Aorta (tissue), 5 donors: ENCODE measurements around the gene VPS52. TPM values are rescaled to one million over a fixed set of nuclear protein-coding genes. Genes with fewer than 3 reads are reported as not detected.
"Not testable (repeated sequence)": the region's sequence is repeated elsewhere in the genome, so short reads cannot be mapped to it uniquely, and the experiment has no call there.

Experiments used
- ATAC-seq: fragments of 200-7000 bp; cut with Tn5 transposase; one replicate; pipeline ENCODE4 v1.9.1; 2022; ENCODE audit warnings: moderate library complexity; ENCODE audit not compliant: low FRiP score
- DNase-seq, 2 donors: peaks; one replicate each; pipeline ENCODE4 v3.0.0-alpha.2; 2020
- H3K27ac ChIP-seq, 2 donors: one replicate each; pipeline ENCODE4 v1.5.1; 2013; ENCODE audit warnings: low read length in 2 of 2, mild to moderate bottlenecking in 2 of 2, moderate library complexity in 2 of 2, control low read depth in 1 of 2, inconsistent platforms in 1 of 2, low read depth in 1 of 2
- H3K27me3 ChIP-seq, 2 donors: one replicate each; pipeline ENCODE4 v1.6.1; 2013; ENCODE audit warnings: control low read depth in 1 of 2, low read length in 1 of 2, mild to moderate bottlenecking in 1 of 2, moderate library complexity in 1 of 2; ENCODE audit not compliant: insufficient read depth in 2 of 2, control insufficient read depth in 1 of 2
- H3K36me3 ChIP-seq, 2 donors: one replicate each; pipeline ENCODE4 v1.6.1; 2013; ENCODE audit warnings: control low read depth in 1 of 2, low read length in 1 of 2, mild to moderate bottlenecking in 1 of 2; ENCODE audit not compliant: insufficient read depth in 2 of 2, control insufficient read depth in 1 of 2
- H3K4me1 ChIP-seq, 2 donors: one replicate each; pipeline ENCODE4 v1.6.1; 2013; ENCODE audit warnings: low read length in 2 of 2, control low read depth in 1 of 2, mild to moderate bottlenecking in 1 of 2, moderate library complexity in 1 of 2; ENCODE audit not compliant: insufficient read depth in 2 of 2, control insufficient read depth in 1 of 2
- H3K4me3 ChIP-seq, 2 donors: one replicate each; pipeline ENCODE4 v1.5.1; 2013; ENCODE audit warnings: low read length in 2 of 2, control low read depth in 1 of 2, mild to moderate bottlenecking in 1 of 2
- H3K9me3 ChIP-seq: one replicate; pipeline ENCODE4 v1.6.1; 2013; ENCODE audit warnings: mild to moderate bottlenecking, low read length; ENCODE audit not compliant: control insufficient read depth
- WGBS, 2 donors: extraction: QIAGEN DNeasy Blood & Tissue Kit; methylation state at CpG; one replicate each; pipeline ENCODE4 v1.1.7; 2013; 5-methylcytosine and 5-hydroxymethylcytosine counted together
- intact Hi-C, 2 donors: fragments of 100-400 bp; cut with DNase I; formaldehyde crosslinking; loops; one replicate each; pipeline versions ENCODE4 v1.14.2 to v1.15.0; 2022
- polyA plus RNA-seq, 2 donors: library from polyadenylated mRNA; stranded (reverse); fragments of 200-250 nt; gene quantifications; one replicate each; pipeline ENCODE4 v1.2.3, GENCODE V29; 2013
- total RNA-seq, 2 donors: library from RNA; stranded (reverse); fragmentation: NEBNext Ultra II Directional; extraction: Animal tissue kit (Norgen Biotek cat#: 25700); gene quantifications; one replicate each; pipeline ENCODE4 v1.2.1, GENCODE V29; 2021
- donor health status: healthy with polysubstance abuse.
- donor health status: Bipolar disorder and iron deficiency.
- donor health status: DM: no; HTN: no; CAD: no.
- donor health status: DM: no; HTN: no; CAD: no.
- donor health status: DM: yes; HTN: yes; CAD: no.

Gene VPS52
- total and polyA plus RNA-seq, 4 donors: 16.0 to 66.6 (median 41.8) TPM

DNA sequence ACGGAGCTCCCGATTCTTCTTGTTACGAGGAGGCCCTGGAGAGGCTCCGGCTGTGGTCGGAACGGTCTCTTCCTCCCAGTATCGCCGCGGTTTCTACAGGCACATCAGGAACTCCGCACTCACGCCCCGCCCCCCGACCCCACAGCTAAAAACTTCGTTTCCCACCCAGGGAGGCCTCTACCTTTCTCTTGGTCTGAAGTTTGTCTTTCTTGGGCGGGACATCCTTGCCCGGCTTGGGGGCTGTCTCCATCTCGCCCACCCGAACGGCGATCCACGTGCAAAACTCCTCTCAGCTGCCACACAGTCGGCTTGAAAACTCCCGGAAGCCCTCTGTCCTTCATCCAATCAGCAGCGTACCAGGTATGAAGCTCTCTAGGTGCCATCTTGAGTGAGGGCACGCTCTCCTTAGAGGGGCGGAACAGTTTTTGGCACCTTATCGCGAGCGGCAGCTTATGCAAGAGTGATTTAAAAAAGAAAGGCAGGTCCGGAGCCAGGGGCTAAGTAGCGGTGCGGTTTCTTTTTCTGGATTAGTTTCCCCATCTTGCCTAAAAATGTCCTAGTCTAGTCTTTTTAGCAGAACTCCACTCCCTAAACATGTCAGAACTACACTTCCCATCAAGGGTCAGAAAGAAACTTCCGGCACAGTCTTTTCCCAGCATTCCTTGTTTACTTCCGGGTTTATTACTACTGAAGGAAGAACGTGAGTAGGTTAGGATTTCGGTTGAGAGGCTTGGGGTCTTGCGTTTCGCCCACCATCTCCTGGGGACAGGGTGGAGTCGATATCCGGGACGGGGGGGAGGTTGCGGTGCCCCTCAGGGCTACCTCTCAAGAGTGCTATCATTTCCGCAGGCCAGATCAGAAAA, 17.5 kb upstream of the VPS52 start, which contains the start of the genes PFDN6 and WDR46:
PFDN6 (plus strand) TSS at position 681 of the 863 bp plus-strand sequence. CDS start 256 bp downstream, outside the sequence.
WDR46 (minus strand) TSS at position 319 of the 863 bp plus-strand sequence; CDS start at position 250, 69 bp downstream.
- ATAC-seq: peak; percentile 96
- peak; percentile 85 to 87 for DNase-seq
- no peaks in the 10 kb centered on the region for H3K9me3 ChIP-seq
- H3K27me3 ChIP-seq: no peaks in the 10 kb centered on the region
- H3K27ac ChIP-seq: peak within 1 kb of the TSS in 1 of 2 donors; percentile 65
- H3K4me1 ChIP-seq: no peaks in the 10 kb centered on the region
- H3K4me3 ChIP-seq: peak within 1 kb of the TSS; percentile 39 to 74
- intact Hi-C loops: no loop called here
- no peaks in the 10 kb centered on the region for H3K36me3 ChIP-seq
- WGBS, 2 donors: 0% methylated on average over 43 of the region's 43 CpGs

- H3K27ac ChIP-seq: no peak overlapping the region
- intact Hi-C loops: no loop called here
- H3K27me3 ChIP-seq: no peaks in the 10 kb centered on the region
- no peak for DNase-seq
- H3K36me3 ChIP-seq: no peaks in the 10 kb centered on the region
- ATAC-seq: no peak
- WGBS, 2 donors: 12 to 13% methylated on average over 21 of the region's 21 CpGs
- peak overlapping the region; percentile 39 to 74 for H3K4me3 ChIP-seq
- no peaks in the 10 kb centered on the region for H3K9me3 ChIP-seq
- H3K4me1 ChIP-seq: no peaks in the 10 kb centered on the region
Observed at GRCh38 chr6:33288141-33288920, 16.7 kb upstream of the VPS52 start.

DNA sequence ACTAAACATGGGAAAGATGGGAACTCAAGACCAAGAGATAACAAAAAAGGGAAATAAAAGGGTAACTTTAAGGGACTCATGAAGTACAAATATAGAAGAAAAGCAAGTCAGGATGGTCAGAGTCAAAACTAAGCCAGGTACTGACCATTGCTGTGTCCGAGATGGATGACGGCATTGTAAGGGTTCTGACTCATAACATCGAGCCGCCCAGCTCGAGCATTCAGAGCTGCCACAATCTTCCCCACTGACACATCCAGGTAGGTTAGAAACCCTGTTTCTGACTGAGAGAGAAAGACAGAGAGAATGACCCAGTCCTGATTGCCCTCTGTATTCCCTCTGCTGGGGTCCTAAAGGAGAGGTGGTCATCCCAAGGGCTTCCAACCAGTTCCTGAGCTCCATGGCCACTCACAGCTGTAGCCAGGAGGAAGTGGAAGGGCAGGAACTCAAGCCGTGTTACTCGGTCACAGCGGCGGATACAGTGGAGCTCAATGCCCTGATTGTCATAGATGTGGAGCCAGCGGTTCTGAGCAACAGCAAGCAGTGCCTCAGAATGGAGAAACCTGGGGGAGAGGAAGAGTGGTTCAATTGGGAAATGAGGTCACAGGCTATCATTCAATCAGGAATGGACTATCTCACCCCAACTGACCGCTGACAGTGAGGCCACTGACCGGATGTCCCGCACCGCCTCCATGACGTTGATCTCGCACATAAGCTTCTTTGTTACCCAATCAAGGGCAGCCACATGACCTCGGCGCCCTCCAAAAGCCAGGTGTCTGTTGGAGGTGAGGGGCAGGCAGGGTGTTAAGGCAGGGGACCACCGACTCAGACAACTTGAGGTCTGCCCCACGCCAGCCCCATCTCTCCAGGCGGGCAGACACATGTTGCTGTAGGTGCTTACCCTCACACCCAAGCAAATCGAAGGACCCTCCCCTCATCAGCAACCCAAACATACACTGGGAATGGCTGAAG, 15.6 kb upstream of the VPS52 start:
- peak in 1 of 2 donors; percentile 16 for DNase-seq
- 92 to 93% methylated on average over 22 of the region's 22 CpGs for WGBS, 2 donors

GRCh38 chr6:33285214-33285613, 13.5 kb upstream of the VPS52 start:
- DNase-seq, H3K4me3 ChIP-seq, H3K4me1 ChIP-seq, H3K27ac ChIP-seq, H3K9me3 ChIP-seq, intact Hi-C loops, ATAC-seq, H3K27me3 ChIP-seq, H3K36me3 ChIP-seq: not testable (repeated sequence)
- WGBS, 2 donors: 85 to 88% methylated on average over 4 of the region's 4 CpGs

More for the DNA sequence above, 15.6 kb upstream of the VPS52 start:
- Histone ChIP-seq H3K27me3 (no peaks in the 10 kb centered on the region), H3K4me3 (no peak overlapping the region), H3K9me3 (no peaks in the 10 kb centered on the region), H3K27ac (no peak overlapping the region), H3K4me1 (no peaks in the 10 kb centered on the region), H3K36me3 (no peaks in the 10 kb centered on the region)
- ATAC-seq: no peak
- intact Hi-C loops: no loop called here

DNA sequence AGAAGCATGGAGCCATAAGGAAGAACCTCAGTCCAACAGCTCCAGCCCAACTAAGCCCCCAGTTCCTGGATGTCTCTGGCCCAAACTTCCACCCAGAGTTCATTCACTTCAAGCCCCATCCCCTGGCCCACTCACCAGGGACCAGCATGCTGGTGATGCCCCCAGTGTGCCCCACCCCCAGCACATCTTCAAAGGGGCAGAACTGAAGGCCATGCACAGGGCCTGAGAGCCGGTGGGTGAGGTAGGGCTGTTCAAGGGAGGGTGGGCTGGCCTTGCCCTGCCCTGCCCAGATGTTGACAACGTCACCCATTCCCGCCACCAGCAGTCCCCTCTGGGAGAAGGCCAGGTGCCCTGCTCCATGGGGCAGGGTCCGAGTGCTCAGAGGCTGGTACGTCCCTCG, 8.9 kb upstream of the VPS52 start:
- intact Hi-C loops: no loop called here
- H3K36me3 ChIP-seq: no peaks in the 10 kb centered on the region

GRCh38 chr6:33279971-33280511, 8.4 kb upstream of the VPS52 start:
- DNase-seq: no peak
- Histone ChIP-seq H3K9me3 (no peaks in the 10 kb centered on the region), H3K27ac (no peak overlapping the region), H3K36me3 (no peaks in the 10 kb centered on the region), H3K4me1 (no peaks in the 10 kb centered on the region), H3K4me3 (no peak overlapping the region), H3K27me3 (no peaks in the 10 kb centered on the region)
- 56 to 62% methylated on average over 5 of the region's 5 CpGs for WGBS, 2 donors
- intact Hi-C loops: loop anchor here in 1 of 2 donors (5.0 kb wide), 2 partner anchors 32 to 132 kb away; partner anchors contain the start of genes PHF1 and TAPBP
- no peak for ATAC-seq

More for the DNA sequence above, 8.9 kb upstream of the VPS52 start:
- Histone ChIP-seq H3K27ac (no peak overlapping the region), H3K4me1 (no peaks in the 10 kb centered on the region), H3K9me3 (no peaks in the 10 kb centered on the region), H3K4me3 (no peak overlapping the region), H3K27me3 (no peaks in the 10 kb centered on the region)
- 74 to 77% methylated on average over 6 of the region's 6 CpGs for WGBS, 2 donors
- ATAC-seq: no peak
- no peak for DNase-seq

DNA sequence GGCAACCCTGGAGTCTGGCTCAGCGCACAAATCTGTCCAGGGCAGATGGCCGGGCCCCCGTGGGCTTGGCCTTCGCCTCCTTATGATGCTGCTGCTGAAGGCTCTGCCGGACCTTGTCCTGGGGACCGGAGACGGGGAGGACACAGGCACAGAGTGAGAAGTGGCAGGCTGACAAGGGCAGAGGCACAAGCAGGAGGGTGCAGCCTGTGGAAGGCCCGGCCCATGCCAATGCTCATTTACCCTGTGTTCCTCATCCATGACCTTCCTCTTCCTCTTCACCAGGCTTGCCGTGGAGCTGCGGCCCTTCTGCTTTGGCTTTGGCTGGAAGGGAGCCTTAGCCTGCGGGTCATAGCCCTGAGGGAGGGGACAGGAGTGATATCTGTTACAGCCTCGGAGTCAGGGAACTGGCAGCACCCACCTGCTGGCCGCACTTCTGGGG, 7.6 kb upstream of the VPS52 start:
- Histone ChIP-seq H3K4me1 (no peaks in the 10 kb centered on the region), H3K9me3 (no peaks in the 10 kb centered on the region), H3K27me3 (no peaks in the 10 kb centered on the region), H3K4me3 (no peak overlapping the region), H3K27ac (no peak overlapping the region), H3K36me3 (no peaks in the 10 kb centered on the region)
- 68 to 73% methylated on average over 13 of the region's 13 CpGs for WGBS, 2 donors
- DNase-seq: no peak
- intact Hi-C loops: loop anchor here in 1 of 2 donors (5.0 kb wide), 2 partner anchors 33 to 133 kb away; partner anchors contain the start of genes PHF1 and TAPBP
- ATAC-seq: no peak
